Mammary epithelial cell (primary cell): ENCODE data around the gene ATL2.

Experiments used
- EZH2 ChIP-seq: IDR thresholded peaks from 2 replicates; pipeline ENCODE4 v1.6.1; 2012; ENCODE audit warnings: low read length, inconsistent platforms, borderline replicate concordance
- TF ChIP-seq, protein P1 (sequence below), 2 donors: IDR thresholded peaks in 1 of 2; conservative IDR thresholded peaks in 1 of 2; 2 replicates each; pipeline ENCODE4 v1.5.1; 2011 to 2012; ENCODE audit warnings: inconsistent platforms in 2 of 2, low read length in 2 of 2, mild to moderate bottlenecking in 2 of 2, control low read depth in 1 of 2, low read depth in 1 of 2; ENCODE audit not compliant: insufficient read depth in 1 of 2; ENCODE audit errors: extremely low read depth in 1 of 2

DNA sequence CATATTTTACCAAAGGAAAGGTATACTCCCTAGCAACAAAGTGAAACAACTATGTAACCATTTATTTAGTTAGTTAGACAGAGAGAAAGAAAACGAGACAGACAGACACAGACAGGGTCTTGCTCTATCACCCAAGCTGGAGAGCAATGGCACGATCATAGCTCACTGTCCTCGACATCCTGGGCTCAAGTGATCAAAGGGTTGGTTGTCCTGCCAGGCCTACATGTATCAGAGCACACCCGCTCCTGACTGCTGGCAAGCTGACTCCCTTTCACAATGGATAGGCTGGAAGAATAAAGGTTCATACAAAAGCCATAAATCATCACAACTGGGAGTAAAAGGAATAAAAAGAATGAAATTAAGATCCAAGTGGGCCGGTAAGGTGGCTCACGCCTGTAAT lies 53.5 kb downstream of the ATL2 start:
- TF ChIP-seq, protein P1, sequence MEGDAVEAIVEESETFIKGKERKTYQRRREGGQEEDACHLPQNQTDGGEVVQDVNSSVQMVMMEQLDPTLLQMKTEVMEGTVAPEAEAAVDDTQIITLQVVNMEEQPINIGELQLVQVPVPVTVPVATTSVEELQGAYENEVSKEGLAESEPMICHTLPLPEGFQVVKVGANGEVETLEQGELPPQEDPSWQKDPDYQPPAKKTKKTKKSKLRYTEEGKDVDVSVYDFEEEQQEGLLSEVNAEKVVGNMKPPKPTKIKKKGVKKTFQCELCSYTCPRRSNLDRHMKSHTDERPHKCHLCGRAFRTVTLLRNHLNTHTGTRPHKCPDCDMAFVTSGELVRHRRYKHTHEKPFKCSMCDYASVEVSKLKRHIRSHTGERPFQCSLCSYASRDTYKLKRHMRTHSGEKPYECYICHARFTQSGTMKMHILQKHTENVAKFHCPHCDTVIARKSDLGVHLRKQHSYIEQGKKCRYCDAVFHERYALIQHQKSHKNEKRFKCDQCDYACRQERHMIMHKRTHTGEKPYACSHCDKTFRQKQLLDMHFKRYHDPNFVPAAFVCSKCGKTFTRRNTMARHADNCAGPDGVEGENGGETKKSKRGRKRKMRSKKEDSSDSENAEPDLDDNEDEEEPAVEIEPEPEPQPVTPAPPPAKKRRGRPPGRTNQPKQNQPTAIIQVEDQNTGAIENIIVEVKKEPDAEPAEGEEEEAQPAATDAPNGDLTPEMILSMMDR (conservative IDR thresholded peaks at IDR 0.05 in 1 of 2, IDR thresholded peaks at IDR 0.05 in 1 of 2; ENCODE audit: extremely low read depth in 1 of 2, insufficient read depth in 1 of 2, low read depth in 1 of 2, low read length in 2 of 2): no peak
- no peak for TF ChIP-seq EZH2
